HG02970 (cell line): ENCODE data around the gene OLFML3.
"Not testable (repeated sequence)": the region's sequence is repeated elsewhere in the genome, so short reads cannot be mapped to it uniquely, and the experiment has no call there.

ENCODE experiments used
- ATAC-seq: cut with Tn5 transposase; IDR thresholded peaks from one replicate; pipeline ENCODE4 v1.9.1; 2021; ENCODE audit warnings: mild to moderate bottlenecking, moderate library complexity, moderate number of reproducible peaks; ENCODE audit not compliant: unreplicated experiment, low FRiP score

The OLFML3 gene

DNA sequence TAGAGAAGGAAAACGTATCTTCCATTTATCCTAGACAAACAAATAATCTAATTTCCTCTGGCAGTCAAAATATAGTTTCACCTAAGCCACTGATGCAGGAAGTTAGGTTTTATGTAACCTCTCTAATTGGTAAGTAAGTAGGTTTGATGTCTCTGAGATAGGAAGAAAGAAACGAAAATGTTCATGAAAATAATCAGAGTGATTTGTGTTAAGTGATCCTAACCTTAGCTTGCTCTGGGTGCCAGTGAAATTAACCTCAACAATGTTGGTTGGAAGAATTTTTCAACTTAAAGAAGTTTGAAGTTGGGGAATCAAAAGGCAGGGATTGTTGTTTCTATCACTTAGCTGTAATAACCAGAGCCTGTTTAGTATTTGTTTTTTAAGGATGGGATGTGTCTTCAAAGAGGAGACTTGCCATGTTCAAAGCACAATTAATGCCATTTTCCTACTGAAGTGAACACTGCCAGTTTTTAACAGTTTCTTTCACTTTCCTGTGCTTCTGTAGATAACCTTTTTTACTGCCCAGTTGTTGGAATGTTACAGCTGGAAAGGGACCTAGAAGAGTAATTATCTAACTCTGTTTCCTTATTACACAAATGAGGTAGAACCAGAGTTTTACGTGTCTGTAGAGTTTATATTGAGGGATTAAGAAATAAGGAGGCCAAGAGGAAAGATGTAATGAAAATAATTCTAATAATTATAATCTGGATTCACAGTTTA, 31.7 kb upstream of the OLFML3 start:
- ATAC-seq = no peak

DNA sequence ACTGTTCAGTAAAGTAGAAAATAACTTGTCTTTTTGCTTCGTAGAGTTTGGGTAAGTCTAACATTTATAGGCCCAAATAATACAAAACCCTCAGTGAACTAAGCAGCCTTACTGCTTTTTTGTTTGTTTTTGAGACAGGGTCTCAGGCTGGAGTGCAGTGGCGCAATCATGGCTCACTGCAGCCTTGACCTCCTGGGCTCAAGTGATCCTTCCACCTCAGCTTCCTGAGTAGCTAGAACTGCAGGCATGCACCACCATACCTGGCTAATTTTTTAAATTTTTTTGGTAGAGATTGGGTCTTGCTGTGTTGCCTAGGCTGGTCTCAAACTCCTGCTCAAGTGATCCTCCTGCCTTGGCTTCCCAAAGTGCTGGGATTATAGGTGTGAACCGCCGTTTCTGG, 31.1 kb upstream of the OLFML3 start:
- not testable (repeated sequence) for ATAC-seq

DNA sequence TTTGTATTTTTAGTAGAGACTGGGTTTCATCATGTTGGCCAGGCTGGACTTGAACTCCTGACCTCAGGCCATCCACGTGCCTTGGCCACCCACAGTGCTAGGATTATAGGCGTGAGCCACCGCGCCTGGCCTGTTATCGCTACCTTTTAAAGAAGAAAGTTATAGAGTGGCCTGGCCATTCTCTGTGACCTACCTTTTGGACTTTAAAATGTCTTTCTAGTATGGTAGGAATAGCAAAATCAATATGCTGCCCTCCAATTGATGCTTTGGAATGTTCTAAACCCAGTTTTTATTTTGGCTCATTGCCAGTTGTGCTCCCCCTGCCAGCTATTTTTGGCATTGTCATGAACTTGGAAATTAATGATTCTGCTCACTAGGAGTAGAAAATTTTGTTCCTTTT, 30.3 kb upstream of the OLFML3 start:
- no peak for ATAC-seq

DNA sequence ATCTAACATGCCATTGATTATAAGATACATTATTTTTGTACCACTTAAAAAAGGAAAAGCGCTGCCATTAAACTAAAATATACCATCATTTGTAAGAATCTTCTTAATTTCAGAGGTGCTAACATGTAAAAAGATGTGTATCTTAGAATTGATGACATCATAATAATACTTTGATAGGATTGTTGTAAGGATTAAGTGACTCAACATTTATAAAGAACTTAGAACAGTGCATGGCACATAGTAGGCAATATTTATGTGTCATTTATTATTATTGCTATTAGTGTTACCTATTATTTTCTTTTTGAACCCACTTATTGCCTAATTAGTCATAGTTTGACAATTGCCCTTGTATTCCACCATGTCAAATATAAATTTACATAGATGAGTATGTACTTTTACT, 28.4 kb upstream of the OLFML3 start:
- ATAC-seq = no peak

DNA sequence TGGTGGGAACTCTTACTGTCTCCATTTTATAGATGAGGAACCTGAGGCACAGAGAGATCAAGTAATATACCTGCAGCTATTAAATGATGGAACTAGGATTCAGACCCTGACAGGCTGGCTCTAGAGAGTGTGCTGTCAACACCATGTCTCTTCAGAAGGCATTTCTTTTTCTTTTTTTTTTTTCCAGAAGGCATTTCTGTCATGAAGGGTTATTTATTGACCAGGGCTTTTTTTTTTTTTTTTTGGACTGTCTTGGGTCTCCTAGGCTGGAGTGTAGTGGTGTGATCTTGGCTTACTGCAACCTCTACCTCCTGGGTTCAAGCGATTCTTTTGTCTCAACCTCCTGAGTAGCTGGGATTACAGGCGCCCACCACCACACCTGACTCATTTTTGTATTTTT, 27.6 kb upstream of the OLFML3 start:
- ATAC-seq = no peak

DNA sequence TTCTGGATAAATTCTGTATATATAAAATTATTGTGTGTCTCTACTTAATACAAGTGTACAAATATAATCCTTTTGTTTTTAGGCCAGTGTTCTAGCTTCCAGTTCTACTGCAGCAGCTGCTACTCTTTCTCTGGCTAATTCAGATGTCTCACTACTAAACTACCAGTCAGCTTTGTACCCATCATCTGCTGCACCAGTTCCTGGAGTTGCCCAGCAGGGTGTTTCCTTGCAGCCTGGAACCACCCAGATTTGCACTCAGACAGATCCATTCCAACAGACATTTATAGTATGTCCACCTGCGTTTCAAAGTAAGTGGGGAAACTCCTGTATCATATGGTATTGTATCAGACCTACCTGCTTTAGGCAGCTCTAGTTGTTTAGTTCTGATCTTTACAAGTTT, 21.3 kb upstream of the OLFML3 start:
- no peak for ATAC-seq

DNA sequence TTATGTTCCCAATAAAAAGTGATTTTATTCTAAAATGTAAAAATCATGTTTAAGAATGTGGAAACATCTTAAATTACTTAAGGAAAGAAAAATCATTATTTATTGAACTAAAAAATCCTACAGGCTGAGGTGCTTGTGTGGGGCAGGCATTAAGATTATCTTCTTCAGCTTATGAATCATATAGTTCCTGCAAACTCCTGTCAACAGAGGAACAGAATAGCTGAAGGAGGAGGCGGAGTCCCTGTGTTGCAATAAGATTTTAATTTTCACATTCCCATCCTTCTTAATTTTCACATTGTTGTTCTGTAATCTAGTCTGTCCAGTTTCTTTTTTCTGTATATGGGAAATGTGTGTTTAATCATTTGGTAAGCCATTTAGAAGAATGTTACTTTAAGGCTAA, 20.6 kb upstream of the OLFML3 start:
- ATAC-seq = no peak

DNA sequence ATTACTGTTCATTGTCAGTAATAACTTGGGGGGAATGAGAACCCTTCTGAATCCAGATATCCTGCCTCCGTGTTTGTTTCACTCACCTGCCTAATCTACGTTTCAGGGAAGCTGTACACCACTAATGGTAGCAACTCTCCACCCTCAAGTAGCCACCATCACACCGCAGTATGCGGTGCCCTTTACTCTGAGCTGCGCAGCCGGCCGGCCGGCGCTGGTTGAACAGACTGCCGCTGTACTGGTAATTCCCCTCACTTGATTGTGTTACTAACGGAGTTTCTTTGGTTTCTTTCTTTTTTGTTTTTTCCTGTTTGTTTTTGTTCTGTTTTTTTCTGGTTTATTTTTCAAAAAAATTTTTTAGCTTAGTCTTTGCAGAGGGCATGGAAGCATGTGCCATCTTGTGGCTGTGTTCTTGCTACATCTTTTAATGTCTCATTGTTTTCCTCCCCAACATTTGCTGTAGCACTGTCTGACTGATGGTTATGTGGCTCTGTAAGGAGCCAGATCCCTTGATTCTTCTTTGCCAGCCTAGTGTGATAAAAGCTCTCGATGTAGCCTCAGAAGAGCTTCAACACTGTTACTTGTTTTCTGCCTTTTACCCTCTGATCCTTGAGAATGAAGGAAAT, 15.9 kb upstream of the OLFML3 start:
- no peak for ATAC-seq

DNA sequence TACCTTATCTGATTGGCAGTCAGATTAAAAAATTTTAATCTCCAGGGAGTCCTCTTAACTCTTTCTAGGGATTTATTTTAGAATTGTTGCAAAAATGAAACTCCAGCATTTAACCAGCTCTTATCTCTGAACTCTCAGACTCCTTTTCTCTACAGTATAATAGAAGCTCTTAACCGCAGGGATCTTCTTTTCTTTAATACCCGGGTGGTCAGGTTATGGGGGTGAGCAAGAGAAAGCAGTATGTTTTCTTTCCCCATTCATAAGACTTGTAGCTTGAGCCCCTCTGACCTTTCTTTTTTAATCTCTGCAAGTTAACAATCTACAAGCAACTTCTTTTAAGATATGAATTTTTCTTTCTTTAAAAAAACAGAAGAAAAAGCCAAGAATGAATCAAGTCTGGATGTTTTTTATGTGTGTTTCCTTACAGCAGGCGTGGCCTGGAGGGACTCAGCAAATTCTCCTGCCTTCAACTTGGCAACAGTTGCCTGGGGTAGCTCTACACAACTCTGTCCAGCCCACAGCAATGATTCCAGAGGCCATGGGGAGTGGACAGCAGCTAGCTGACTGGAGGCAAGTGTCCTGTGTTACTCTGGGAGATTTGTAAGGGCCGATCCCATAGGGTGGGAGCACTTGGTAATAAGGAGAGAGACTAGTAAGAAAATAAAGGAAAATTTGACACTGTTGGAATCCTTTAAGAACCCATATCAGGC, 13.4 kb upstream of the OLFML3 start:
- ATAC-seq = no peak

DNA sequence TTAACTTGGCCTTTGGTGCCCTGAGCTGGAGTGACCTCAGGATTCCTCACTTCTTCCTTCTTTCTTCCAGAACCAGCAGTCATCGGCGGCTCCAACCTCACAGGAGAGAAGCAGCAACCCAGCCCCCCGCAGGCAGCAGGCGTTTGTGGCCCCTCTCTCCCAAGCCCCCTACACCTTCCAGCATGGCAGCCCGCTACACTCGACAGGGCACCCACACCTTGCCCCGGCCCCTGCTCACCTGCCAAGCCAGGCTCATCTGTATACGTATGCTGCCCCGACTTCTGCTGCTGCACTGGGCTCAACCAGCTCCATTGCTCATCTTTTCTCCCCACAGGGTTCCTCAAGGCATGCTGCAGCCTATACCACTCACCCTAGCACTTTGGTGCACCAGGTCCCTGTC, 6.3 kb upstream of the OLFML3 start:
- no peak for ATAC-seq

DNA sequence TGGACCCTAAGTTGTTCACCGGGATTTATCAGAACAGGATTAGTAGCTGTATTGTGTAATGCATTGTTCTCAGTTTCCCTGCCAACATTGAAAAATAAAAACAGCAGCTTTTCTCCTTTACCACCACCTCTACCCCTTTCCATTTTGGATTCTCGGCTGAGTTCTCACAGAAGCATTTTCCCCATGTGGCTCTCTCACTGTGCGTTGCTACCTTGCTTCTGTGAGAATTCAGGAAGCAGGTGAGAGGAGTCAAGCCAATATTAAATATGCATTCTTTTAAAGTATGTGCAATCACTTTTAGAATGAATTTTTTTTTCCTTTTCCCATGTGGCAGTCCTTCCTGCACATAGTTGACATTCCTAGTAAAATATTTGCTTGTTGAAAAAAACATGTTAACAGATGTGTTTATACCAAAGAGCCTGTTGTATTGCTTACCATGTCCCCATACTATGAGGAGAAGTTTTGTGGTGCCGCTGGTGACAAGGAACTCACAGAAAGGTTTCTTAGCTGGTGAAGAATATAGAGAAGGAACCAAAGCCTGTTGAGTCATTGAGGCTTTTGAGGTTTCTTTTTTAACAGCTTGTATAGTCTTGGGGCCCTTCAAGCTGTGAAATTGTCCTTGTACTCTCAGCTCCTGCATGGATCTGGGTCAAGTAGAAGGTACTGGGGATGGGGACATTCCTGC, 3.9 kb upstream of the OLFML3 start:
- no peak for ATAC-seq

DNA sequence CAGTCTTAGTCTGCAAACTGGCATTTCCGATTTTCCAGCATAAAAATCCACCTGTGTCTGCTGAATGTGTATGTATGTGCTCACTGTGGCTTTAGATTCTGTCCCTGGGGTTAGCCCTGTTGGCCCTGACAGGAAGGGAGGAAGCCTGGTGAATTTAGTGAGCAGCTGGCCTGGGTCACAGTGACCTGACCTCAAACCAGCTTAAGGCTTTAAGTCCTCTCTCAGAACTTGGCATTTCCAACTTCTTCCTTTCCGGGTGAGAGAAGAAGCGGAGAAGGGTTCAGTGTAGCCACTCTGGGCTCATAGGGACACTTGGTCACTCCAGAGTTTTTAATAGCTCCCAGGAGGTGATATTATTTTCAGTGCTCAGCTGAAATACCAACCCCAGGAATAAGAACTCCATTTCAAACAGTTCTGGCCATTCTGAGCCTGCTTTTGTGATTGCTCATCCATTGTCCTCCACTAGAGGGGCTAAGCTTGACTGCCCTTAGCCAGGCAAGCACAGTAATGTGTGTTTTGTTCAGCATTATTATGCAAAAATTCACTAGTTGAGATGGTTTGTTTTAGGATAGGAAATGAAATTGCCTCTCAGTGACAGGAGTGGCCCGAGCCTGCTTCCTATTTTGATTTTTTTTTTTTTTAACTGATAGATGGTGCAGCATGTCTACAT, 2.5 kb upstream of the OLFML3 start:
- no peak for ATAC-seq

DNA sequence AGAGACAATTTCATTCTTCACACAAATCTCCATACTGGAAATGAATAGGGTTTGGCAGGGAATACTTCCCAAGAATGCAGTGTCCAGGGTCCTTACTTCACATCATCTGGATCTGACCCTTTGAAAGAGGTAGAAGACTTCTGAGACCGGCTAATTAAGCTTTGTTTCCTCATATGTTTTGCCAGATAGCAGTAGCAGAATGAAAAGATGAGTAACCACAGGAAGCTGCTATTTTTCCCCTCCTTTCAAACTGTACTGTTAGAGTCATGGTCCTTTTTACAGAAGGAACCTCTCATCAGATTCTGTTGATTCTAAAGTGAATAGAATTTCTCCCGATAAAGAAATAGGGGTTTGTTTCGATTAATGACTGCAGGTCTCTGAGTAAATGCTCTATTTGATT, 1.4 kb upstream of the OLFML3 start:
- ATAC-seq = no peak

DNA sequence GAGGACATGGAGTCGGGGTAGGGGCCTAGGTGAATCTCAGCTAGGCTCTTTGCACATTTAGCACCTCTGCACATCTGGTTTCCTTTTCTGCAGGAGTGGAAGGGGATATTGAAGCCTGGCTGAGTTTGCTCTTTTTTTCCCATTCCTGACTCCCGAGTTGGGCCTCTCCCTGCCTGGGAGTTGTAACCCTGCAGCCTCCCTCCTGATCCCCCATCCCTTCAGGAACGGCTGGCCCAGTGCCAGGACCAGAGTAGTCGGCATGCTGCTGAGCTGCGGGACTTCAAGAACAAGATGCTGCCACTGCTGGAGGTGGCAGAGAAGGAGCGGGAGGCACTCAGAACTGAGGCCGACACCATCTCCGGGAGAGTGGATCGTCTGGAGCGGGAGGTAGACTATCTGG, 836 bp downstream of the OLFML3 start:
- ATAC-seq = no peak

DNA sequence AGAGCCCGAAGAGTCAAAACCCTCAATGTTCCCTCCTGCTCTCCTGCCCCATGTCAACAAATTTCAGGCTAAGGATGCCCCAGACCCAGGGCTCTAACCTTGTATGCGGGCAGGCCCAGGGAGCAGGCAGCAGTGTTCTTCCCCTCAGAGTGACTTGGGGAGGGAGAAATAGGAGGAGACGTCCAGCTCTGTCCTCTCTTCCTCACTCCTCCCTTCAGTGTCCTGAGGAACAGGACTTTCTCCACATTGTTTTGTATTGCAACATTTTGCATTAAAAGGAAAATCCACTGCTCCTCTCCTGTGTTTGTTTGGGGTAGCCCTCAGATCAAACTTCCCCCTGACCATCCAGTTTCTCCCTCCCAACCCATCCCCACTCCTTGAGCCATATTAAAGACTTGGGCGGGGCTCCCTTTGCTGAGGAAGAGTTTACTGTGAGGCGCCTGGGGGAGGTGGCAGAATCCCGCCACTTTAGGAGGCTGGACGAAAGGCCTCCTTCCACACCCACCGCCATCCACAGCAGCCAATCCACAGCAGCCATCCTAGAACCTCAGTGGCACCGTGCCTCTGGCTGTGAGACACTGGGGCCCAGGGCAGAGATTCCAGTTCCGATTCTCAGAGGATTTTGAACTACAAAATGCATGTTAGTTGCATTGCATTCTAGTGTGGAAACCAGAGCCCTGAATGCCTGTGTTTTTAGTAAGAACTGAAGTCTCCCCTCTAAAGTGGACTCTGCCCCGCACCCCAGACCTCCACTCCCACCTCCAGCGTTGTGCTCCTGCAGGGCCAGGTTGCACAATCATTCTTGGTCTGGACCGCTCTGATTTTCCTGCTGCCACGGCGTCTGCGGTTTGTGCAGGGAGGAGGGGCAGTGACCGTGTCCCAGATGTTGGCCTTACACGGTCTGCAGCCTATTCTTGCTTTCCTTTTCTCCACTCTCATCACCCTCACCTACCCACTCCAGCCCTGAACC, 3.0 kb downstream of the OLFML3 start:
- ATAC-seq = no peak

DNA sequence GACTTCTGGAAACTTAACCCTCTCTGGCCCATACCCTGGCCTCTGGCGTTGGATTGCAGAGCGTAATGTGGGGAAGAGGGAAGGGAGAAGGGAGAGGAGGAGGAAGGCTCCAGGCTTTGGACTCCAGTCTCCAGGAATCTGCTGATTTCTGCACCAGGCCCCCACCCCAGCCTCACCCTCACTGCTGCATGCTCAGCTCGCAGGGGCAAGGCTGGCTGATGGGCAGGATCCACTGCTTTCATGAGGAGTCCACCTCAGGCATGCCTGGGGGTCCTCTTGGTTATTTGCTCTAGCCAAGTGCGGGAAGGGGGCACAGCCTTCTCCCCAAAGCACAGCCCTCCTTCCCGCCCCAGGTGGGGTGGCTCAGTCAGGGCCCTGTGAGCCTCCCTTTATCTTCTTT, 3.7 kb downstream of the OLFML3 start:
- ATAC-seq = no peak

DNA sequence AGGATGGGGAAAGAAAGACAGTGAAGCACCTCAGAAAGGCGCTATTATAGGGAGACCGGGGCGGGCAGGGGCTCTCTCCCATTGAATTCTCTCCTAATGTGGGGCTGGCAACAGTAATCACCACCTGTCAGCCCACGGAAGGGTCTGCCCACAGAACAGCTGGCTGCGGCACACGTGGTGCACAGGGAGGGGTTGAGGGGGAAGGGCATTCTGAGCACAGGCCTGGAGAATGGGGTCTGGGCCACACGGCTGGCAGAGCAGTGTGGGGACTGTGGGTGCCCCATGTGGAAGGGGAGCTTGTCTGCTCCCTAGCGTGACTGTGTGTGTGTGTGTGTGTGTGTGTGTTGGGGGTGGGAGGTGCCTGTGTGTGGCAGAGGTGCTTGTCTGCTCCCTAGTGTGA, 4.1 kb downstream of the OLFML3 start:
- ATAC-seq = no peak

DNA sequence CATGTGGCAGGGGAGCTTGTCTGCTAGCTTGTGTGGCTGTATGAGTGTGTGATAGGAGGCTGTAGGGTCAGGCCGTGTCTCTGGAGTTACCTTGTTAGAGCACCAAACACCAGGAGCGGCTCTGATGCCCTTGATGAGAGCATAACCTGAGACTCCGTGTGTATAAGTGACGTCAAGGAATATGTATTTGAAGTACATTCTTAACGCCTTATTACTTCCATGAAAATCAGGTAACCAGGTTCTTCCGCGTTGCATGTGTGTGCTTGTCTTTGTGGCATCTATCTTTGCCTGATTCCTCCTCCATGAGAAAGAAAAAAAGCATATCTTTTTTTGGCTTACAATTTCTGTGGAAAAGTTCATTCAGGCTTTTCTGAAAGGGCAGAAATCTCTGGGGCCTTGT, 4.6 kb downstream of the OLFML3 start:
- ATAC-seq = no peak

DNA sequence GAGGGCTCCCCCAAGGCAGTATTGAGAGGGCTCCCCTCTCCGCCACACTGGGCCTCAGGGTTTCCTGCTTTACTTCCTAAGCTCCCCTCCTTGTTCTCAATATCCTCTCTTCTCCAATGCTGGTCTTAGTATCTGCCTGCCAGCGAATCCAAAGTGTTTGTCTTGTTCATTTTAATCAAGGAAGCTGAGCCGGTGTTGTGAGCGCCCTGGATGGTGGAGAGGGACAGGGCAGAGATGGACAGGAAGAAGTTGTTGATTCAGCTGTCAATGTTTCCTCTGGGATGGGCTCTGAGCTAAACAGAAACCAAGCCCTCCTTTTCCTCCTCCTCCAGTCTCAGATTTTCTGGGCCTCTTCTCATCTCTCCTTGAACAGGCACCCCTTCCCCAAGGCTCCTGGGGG, 5.4 kb downstream of the OLFML3 start:
- no peak for ATAC-seq

DNA sequence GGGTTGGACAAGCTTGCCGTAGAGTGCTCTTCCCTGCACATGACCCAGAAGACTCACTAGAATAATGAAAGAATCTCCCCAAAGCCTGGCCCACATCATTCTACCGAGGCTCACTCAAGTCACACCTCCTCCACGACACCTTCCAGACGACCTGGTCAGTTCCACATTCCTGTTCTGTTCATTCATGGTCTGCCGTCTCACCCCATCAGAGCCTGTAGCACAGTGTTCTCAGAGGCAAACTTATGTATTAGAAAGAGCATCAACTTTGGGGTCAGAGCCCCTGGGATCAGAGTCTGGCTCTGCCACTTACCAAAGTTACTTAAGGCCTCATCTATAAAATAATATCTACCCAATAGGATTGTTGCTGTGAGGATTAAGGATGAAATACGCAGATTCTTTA, 7.5 kb downstream of the OLFML3 start:
- no peak for ATAC-seq
